GM04503 (cell line): ENCODE data around the gene MINDY4B.

Source experiments
- DNase-seq: peaks from one replicate; pipeline ENCODE4 v3.0.0-alpha.2; 2012; ENCODE audit warnings: low read depth

Gene MINDY4B

DNA sequence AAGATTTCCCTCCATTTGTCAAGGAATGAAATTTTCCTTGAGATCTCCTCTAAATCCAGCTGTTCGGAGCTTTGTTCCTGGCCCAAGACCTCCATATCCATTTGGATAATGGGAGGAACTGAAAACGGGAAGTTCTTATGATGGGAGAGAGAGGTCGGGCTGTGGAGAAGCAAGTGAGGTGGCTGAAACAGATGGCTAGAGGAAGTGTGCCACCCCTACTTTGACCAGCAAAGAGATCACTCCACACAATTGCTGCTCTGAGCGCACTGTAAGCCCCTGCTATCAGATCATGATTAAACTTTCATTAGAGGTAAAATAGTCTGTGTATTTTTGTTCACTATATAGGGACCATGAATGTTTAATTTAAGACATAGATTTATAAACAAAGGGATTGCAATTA, at the start of gene MINDY4B:
TSS of gene MINDY4B (minus strand) at position 101 of the 400 bp plus-strand sequence. CDS start at position 101, 0 bp downstream.
- no peak for DNase-seq

DNA sequence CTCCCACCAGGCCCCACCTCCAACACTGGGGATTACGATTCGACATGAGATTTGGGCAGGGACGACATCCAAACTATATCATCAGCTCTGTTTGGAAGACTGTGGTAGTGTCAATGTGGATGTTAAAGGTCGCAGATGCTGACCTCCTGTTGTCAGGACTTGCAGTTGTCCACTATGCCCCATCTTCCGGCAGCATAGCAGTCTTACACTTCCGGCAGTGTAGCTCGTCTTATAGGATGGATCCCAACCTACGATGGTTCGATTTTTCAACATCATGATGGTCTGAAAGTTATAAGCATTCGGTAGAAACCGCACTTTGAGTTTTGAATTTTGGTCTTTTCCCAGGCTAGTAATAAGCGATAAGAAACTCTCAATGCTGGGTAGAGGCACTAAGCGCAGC, 46.7 kb upstream of the MINDY4B start:
- no peak for DNase-seq

- DNase-seq, result peak; percentile 8
Observed at GRCh38 chr3:150945226-150946032, 40.2 kb upstream of the MINDY4B start.

DNA sequence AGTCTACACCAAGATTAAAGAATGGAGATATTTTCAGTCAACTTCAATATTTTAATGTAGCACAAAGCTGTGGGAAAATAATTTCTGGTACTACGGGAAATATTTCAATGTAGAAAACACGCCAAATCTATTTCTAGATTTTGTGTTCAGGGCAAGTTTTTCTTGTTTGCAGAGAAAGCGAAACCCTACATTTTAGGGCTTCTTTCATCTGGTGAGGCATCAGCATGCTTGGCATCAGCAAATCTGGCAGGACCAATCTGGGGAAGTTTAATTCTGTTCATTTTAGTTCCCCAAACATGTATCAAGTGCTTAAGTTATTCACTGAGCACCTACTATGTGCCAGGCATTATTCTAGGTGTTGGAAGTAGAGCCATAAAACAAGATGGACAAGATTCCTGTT, 37.0 kb upstream of the MINDY4B start:
- DNase-seq, result no peak

DNA sequence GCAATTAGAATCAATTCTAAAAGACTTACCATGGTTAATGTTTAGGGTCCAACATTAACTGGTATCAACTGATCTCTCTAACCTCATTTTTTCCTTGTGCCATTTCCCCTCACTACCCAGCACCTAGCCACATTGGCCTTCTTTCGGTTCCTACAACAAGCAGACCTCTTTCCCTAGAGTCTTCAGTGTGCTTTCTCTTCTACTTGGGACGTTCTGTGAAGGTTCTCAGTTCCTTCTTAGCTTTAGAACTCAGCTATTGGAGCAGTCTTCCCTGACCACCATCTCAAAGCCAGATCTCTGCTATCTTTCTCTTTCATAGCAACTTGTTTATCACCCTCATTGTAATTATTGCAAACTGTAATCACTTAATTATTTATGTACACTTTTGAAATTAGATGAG, 31.5 kb upstream of the MINDY4B start:
- DNase-seq, result no peak

GRCh38 chr3:150933473-150933995, 28.3 kb upstream of the MINDY4B start:
- DNase-seq, result no peak

DNA sequence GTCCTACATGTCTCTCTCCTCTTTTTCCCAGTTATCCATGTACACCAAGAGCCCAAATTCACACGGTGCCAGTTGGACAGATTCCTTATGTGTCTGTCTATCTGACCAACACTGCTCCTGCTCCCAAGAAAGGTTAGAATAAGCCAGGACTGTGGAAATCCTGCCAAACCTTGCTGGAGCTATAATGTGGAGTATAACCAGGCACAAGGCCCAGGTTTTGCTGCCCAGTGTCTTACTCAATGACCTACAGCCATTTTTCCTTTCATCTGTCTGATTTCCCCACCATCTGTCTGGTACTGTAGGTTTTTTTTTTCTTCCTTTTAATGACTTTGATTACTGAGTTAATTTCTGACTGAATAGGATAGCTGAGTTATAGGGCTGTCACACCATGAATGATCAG, 26.5 kb upstream of the MINDY4B start:
- no peak for DNase-seq

DNA sequence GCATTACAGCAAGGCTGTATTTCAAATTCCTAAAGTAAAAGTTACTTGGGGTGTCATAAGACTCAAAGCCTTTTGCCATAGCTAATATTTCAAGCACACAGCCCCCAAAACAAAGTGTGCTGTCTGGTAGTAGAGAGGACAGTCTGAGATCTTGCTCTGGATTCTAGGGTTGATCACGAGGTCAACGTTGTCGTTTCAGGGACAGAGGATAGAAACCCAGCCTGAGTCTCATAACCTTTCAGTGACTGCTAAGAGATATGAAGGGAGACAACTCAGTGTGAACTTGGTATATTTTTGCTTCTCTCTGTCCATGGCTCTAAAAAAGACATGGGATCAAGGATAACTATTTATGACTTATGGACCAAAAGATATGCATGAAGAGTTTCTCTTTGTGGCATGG, 25.6 kb upstream of the MINDY4B start:
- no peak for DNase-seq

GRCh38 chr3:150928234-150928633, 23.0 kb upstream of the MINDY4B start:
- DNase-seq, result no peak

- no peak for DNase-seq
Observed at GRCh38 chr3:150926328-150926727, 21.1 kb upstream of the MINDY4B start.

DNA sequence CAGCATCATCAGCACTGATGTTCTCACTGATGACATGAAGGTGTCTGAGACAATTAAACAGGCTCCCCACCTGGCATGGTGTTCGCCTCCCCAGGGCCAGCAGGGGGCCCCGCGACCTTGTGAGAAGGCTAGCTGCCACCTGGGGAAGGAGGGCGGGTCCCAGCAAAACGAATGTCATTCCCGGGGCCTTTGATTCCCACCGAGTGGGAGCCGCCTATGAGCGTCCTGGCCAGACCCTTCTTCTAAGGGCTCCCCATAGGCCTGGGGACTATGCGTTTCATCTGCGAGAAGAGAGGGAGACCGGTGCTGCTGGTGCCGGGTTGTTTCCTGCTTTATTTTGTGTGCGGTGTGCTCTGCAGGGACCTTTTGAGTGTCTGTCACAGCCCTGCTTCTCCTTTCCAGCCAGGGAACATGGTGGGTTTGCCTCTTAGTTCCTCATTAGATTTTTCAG, 20.5 kb upstream of the MINDY4B start:
- no peak for DNase-seq

DNA sequence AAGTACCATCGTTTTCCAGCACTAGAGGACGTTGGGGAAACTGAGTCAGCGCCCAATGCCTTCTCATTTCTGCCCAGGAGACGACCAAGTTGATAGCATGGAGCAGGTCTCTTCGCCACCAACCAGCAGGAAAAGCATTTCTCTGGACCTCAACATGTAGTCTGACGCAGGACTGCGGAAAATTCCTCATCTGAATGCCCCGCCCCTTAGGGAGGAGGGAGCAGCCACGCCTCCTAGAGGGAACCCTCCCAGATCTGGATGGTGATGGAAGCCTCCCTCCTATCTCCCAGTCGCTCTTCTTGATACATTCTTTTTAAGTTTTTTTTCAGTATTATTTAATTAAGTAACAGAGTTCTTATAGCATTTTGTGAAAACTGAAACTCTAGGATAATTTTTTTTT, 17.4 kb upstream of the MINDY4B start:
- DNase-seq, result no peak

- DNase-seq, result no peak
Observed at GRCh38 chr3:150921209-150921608, 16.0 kb upstream of the MINDY4B start.

DNA sequence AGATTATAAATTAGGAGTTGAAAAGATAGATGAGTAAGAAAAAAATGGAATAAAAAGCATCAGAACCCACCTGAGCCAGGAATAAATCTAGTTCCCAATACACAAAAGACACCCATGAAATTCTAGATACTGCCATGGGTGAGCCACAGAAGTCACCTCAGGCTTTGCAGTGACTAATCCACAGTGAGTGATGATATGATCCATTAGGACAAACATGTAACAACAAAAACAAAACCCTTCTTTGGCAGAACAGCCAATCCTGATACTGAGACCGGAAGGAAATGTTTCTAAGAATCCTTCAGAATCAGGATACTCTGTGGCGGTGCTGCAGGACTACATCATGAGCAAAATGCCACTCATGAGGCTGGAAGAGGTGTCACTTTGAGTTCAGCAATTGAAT, 15.0 kb upstream of the MINDY4B start:
- DNase-seq, result no peak

DNA sequence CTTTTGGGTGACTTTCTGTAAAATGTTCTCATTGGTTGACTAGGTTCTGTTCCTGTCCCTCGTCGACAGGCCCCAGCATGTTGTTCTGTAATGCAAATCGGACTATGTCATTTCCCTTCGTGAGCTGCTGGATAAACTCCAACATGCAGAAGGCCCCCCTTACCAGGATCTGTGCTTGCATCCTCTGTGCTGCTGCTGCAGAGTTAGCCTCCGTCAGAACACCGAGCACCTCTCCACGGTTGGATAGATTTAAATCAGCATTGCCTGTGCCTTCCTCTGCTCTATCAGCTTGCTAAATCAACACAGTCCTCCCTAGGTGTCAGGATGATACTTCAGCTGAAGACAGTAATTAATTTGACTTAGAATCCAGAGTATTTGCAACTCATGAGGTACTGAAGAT, 12.7 kb upstream of the MINDY4B start:
- no peak for DNase-seq

DNA sequence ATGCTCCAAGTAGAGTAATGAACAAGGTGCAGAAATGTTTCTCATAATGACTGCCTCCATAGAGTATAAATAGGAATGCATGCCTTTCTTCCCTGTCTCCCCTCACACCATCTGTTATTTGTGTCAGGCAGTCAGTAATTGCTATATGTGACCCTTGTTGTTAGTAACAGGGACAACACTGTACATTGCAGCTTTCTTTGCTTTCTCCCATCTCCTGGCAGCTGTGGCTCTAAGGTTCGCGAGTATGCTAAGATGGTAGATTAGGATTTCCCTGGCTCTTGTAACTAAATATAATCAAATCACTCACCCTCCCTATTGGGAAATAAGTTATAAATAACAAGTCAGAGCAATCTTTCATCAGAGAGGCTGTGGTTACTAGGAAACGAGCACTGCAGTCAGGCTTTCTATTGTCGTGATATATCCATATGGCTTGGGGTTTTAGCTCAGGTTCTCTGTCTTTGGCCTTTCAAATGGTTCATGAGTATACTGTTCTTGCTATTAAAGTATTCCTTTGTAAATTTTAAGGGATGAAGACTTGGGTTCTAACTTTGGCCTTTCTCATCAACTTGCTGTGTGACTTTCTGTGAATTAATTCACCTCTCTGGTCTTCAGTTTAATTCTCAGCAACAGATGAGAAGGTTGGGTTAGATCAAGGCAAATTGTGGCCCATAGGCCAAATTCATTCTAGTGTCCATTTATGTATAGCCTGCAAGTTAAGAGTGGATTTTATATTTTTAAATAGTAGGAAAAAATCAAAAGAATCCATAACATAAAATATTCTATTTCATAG, 8.1 kb upstream of the MINDY4B start:
- DNase-seq, result no peak

DNA sequence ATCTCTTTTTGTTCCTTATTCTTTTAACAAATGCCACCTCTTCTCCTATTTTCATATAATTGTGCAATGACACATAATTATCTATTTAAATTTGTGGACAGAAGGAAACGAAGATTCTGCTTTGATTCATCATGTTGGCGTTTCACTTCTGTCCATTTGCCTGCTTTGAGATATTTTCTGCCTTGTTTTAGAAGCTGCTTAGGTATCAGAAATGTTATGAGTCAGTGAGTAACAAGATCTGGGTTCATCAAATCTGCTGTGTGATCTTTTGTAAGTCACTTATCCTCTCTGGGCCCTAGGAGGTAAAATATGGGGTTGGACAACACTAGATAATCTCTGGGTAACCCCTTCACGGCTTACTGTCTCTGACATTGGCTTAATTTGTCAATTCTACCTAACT, 7.3 kb upstream of the MINDY4B start:
- no peak for DNase-seq

DNA sequence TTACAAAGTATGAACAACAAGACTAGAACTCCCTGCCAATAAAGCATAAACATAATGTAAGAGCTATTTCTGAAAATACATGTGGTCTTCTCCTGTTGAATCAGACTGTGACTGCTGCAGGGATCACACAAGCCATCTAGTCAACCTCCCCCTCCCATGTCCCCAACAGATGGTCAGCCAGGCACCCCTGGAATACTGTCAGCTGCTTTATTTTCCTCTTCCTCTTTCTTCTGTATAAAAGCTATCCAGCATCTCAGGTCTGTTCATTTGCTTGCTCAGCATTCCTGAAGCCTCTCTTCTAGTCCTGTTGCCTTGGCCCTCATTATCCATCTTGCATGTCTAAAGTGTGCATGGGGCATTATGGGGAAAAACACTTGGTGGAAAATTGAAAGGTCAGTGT, 6.5 kb upstream of the MINDY4B start:
- no peak for DNase-seq

DNA sequence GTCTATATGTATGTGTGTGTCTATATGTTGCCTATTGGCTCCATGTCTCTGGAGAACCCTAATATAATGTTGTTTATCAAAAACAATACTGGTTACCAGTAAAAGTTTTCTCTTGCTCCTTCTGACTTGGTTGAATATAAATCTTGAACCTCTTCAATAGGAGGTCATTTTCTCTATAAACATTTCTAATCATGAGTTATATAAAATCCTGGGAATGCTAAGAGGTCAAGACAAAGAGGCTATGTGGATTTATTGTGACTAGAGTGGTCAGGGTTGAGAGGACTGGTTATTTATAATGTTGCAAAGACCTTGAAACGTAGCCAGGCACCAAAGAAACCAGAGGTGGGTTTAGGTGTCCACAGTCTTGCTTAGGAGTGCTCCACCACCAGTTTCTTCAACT, 1.2 kb upstream of the MINDY4B start:
- DNase-seq, result no peak

GRCh38 chr3:150905746-150906145, 507 bp upstream of the MINDY4B start:
- DNase-seq, result no peak

DNA sequence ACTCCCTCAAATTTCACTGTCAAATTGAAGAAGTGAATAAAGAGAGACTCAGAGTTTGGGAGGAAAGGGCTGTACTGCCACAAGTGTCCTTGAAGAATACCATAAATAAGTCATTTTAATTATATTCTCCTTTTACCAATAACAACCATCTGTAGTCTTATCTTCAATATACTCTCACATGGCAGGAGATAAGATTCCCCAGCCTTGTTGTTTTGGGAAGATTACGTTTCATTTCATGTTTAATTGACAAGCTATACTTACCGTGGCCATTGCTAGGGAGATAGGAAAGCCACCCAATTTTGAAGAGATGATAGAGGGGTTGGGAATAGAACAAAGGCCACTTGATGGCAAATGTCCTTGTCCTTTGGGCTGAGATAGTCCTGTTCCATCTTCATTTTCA, 2.3 kb downstream of the MINDY4B start:
- DNase-seq, result no peak

DNA sequence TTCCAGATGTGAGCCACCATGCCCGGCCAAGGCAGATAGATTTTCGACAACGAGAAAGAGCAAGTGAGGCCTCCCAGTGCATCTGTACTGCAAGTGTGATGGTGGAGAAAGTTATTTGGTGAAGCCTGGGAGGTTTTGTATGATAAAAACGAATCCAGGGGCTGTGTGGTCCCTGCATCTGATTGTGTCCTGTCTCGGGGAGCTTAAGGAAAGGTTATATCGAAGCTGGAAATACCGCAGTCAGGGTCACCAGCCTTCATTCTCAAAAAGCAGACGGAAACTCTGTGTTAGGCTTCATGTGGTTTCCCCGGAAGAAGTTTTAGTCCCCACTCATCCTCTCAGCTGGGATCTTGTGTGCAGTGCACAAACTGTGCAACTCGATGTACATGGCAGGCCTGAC, 3.4 kb downstream of the MINDY4B start:
- DNase-seq, result no peak

- DNase-seq, result no peak
Observed at GRCh38 chr3:150899141-150899540, 6.1 kb downstream of the MINDY4B start.
